Dermis blood vessel endothelial cell (primary cell): ENCODE measurements around the gene PSTPIP2. TPM values are rescaled to one million over a fixed set of nuclear protein-coding genes. Genes with fewer than 3 reads are reported as not detected.
"Not testable (repeated sequence)": the region's sequence is repeated elsewhere in the genome, so short reads cannot be mapped to it uniquely, and the experiment has no call there.

Experiments
- DNase-seq: peaks from one replicate; pipeline ENCODE4 v3.0.0; 2010
- total RNA-seq: library from RNA; depleted of rRNA; stranded (reverse); fragments of >200 nt; gene quantifications from 2 replicates; pipeline ENCODE4 v1.2.3, GENCODE V29; 2014

PSTPIP2 gene, protein sequence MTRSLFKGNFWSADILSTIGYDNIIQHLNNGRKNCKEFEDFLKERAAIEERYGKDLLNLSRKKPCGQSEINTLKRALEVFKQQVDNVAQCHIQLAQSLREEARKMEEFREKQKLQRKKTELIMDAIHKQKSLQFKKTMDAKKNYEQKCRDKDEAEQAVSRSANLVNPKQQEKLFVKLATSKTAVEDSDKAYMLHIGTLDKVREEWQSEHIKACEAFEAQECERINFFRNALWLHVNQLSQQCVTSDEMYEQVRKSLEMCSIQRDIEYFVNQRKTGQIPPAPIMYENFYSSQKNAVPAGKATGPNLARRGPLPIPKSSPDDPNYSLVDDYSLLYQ
- total RNA-seq, result 0.56 and 0.68 TPM in 2 replicates

DNA sequence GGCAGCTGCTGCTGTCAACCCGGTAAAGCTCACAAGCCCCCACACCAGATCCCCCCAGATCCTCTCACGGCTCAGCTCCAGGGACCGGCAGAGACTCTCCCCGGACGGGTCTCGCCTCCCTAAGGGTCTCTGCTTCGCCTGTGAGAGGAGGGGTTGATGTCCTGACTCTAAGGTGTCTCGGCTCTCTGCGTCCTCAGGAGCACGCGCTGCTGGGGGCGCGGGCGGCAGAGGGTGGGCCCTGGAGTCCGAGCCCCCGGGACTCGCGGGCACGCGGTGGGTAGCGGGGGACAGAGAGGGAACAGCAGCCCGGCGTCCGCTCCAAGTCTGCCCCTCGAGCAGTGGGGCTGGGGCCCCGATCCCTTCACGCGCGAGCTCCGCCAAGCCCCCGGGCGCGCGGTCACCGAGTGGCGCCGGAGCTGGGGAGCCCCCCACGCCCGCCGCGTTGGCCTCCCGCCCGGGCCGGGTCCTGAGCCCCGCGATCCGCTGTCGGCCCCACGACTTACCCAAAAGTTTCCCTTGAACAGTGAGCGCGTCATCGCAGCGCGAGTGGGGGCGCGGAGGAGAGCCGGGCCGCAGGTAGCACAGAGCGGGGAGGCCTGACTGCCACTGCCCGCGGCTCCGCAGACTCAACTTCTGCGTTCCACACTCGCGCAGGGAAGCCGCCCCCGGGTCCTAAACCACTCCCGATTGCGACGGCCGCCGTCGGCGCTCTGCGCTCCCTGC is at the start of gene PSTPIP2:
PSTPIP2 (minus strand) TSS at position 608 of the 723 bp plus-strand sequence; CDS start at position 536, 72 bp downstream.
- DNase-seq, result peak; percentile 62

DNA sequence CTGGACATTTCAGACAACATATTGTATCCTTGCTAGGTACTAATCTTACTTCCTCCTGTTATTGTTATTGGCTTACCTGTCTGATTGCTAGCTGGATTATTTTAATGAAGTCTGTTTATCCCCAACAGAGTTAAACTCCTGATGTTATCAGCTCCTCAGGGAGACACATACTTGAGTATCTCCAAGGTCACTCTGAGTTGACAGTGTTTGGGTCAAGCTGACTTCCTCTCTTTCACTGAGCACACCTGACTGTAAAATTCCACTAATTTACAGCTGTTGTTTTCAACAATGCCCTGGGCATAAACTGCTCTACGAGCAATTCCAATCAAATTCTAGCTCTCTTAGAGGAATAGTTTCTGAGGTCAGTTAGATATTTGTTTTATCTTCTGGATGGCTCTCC is 41.7 kb upstream of the PSTPIP2 start:
- no peak for DNase-seq

DNA sequence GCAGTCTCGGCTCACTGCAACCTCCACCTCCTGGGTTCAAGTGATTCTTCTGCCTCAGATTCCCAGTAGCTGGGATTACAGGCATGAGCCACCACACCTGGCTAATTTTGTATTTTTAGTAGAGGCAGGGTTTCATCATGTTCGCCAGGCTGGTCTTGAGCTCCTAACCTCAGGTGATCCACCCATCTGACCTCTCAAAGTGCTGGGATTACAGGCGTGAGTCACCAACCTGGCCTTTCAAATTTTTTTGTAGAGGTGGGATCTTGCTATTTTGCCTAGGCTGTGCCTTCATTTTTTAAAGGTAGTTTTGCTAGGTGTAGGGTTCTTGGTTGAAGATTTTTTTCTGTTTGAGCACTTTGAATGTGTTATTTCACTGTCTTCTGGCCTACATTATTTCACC is 38.3 kb upstream of the PSTPIP2 start:
- DNase-seq, result no peak

DNA sequence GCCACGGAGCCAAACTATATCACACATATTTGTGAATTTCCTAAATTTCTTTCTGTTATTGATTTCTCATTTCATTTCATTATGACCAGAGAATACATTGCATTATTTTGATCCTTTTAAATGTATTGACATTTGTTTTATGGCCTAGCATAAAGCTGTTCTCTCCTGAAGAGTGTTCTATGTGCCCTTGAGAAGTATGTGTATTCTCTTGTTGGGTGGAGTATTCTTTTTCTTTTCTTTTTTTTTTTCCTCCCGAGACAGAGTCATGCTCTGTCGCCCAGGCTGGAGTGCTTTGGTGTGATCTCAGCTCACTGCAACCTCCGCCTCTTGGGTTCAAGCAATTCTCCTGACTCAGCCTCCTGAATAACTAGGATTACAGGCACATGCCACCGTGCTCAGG is 37.3 kb upstream of the PSTPIP2 start:
- DNase-seq, result no peak

DNA sequence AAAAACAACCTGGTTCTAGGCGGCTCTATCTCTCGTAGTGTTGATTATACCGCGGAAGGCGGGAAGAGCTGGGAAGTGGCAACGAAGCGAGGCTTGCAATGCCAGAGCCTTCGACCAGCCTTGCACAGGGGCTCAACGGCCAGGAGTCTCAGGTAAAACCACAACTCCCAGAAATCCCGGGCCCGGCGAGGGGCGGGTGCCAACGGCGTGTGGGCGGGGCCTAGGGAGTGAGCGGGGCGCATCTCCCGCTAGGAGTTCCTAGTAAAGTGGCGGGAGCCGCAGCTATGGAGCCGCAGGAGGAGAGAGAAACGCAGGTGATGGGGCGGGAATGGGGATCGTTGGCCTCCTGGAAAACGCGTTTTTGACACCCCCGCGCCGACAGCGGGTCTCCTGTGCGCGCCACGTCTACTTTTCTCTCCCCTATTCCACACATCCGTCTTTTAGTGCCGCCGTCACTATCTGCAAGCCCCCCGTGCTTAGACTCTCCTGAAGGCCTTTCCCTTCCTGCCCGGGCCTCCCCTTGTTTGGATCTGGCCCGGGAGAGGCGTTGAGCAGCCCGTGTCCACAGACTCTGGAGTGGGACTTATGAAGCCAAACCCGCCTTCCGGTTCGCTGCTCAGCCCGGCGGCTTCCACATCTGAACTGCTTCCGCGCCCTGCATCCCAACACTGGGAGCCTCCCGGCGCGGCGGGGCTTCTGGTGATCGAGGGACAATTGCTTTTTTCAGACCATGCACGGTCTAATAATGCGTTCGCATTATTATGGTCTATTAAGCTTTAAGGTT is 32.3 kb upstream of the PSTPIP2 start, which contains the start of gene HAUS1:
HAUS1 (plus strand) TSS at position 258 of the 784 bp plus-strand sequence; CDS start at position 285, 27 bp downstream.
- DNase-seq, result peak; percentile 86

DNA sequence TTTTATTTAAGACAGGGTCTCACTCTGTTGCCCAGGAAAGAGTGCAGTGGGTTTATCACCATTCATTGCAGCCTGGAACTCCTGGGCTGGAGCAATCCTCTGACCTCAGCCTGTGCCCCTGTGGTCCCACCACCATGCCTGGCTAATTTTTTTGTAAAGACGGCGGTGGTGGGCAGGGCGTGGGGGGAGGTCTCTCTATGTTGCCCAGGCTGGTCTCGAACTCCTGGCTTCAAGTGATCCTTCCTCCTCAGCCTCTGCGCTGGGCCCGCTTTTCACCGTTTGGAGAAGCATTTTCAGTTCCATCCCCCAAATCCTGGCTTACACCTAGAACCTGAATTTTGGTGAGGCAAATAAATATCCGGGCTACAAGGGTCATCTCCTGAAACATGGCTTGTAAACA is 27.4 kb upstream of the PSTPIP2 start:
- no peak for DNase-seq

DNA sequence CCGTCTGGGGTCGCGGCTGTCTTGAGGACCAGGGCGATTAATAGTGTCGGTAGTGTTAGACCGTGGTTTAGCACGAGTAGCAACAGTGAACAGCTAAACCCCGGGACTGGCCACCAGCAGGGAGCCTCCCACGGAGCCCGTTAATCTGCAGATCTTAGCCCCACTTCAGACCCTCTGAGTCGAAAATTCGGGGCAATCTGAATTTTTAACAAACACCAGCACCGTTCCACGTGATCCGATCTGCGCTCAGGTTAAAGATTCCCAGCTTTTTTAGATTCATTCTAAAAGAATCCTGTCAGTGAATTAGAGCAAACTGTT is 26.5 kb upstream of the PSTPIP2 start:
- DNase-seq, result no peak

DNA sequence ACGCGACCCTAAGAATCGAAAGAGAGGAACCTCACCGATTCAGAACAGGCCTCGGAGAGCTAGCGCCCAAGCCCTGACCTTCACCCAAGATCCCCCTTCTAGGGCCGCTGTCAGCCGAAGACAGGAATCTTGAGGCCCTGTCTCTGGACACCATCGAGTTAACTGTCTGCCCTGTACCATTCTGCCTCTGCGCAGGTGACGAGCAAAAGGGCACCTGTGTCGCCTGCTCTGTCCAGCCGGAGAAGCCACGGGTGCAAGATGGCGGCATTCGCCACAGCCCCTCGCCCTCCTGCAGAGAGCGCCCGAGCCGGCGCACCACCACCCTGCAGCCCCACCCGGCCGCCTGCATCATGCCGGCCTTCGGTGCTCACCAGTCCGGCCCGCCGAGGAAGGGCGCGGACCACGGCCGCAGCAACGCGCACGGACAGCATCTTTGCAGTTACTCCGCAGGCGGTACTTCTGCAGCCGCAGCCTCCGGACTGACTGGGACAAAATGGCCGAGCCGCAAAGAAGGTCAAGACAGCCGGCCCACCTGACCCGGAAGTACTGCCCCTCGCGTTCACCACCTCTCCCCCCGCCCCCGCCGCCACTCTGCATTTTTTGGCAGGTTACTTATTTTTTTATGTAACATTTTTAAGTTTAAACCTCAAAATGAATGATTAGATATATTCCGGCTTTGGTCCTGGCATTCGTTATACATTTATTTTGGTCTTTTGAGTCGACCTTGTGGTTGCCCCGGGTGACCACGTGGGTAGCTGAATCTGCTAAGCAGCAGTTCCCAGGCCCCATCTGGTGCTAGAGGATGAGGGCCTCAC is 25.9 kb upstream of the PSTPIP2 start, which contains the start of gene ATP5F1A:
ATP5F1A (minus strand) TSS at position 496 of the 815 bp plus-strand sequence; CDS start at position 431, 65 bp downstream.
- DNase-seq, result peak; percentile 85

DNA sequence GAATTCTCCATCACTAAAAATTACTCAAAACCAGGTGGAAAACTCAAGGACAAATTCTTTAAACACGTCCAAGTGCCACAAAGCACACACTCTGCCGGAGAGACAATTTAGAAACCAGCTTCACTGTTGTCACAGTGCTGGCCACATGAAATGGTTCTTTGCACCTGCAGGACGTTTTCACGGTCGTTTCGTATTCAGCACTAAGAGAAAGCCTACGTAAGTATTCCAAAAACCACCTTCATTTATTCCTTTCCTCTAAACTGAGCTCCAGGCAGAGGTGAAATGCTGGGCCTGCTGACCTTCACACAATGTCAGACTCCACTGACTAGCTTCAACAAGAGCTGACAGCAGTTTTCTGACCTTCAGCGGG is 25.4 kb upstream of the PSTPIP2 start:
- no peak for DNase-seq

DNA sequence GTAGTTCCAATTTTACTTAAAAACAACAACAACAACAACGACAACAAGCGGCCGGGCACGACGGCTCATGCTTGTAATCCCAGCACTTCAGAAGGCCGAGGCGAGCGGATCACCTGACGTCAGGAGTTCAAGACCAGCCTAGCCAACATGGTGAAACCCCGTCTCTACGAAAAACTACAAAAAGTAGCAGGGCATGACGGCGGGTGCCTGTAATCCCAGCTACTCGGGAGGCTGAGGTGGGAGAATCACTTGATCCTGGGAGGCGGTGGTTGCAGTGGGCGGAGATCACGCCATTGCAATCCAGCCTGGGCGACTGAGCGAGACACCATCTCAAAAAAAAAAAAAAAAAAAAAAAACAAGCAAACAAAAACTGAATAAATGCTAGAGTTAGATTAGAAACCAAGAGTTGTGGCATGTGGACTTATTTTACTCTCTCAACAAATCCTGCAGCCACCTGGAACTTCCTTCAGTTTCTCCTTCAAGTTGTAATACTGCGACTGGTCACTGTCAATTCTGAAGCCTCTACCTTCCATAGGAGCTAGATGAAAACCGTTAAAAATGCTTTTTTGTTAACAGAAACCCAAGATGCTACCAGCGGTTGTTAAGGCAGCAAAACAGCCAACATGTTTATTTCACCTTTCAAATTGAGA is 24.7 kb upstream of the PSTPIP2 start:
- no peak for DNase-seq

DNA sequence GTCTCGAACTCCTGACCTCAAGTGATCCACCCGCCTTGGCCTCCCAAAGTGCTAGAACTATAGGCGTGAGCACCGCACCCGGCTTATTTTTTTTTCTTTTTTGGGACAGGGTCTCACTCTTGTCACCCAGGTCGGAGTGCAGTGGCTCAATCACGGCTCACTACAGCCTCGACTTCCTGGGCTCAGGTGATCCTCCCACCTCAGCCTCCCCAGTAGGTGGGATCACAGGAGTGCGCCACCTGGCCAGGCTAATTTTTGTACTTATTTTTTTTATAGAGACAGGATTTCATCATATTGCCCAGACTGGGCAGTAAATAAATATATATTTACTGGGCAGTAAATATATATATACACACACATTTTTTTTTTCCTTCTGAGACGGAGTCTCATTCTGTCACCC is 23.5 kb upstream of the PSTPIP2 start:
- no peak for DNase-seq

DNA sequence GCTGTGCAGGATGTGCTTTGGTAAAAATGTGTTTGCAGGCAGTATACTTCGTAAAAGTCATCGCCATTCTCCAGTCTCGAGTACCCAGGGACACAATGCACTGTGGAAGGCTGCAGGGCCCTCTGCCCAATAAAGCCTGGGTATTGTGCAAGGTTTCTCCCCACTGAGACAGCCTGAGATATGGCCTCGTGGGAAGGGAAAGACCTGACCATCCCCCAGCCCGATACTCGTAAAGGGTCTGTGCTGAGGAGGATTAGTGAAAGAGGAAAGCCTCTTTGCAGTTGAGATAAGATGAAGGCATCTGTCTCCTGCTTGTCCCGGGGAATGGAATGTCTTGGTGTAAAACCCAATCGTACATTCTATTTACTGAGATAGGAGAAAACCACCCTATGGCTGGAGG is 16.4 kb upstream of the PSTPIP2 start:
- DNase-seq, result not testable (repeated sequence)

DNA sequence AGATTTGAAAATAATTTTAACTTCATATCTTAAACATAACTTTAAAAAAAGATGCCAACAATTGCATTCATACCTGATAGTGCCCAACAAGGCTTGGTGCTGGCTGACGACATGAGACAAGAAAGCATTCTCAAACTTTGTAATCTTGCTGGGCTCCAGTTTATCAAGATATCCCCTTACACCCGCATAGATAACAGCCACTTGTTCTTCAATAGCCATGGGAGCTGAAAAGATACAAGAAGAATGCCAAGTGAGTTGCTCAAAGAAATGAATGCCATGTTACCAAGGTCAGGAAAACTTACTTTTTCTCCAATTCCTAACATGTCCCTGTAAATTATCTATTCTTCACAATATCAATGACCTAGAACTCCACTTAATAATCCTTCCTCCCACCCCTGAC is 12.4 kb upstream of the PSTPIP2 start:
- DNase-seq, result no peak

DNA sequence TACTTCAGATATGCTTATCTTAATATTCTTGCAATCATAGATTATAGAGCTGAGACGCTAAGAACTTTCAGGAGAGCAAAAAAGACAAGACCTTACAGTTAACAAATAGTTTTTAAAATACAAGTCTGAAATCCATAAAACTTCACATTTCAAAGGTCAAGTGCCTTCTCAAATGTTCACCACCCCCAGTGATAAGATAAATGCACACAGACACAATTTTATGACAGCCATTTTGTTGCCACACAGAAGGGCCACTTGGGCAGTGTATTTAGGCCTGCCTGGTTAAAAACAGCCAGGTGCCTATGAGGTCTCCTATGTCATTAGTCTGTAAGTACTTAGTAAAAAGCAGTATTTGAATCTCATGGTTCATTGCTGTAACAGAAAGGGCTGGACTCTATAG is 8.1 kb upstream of the PSTPIP2 start:
- no peak for DNase-seq

DNA sequence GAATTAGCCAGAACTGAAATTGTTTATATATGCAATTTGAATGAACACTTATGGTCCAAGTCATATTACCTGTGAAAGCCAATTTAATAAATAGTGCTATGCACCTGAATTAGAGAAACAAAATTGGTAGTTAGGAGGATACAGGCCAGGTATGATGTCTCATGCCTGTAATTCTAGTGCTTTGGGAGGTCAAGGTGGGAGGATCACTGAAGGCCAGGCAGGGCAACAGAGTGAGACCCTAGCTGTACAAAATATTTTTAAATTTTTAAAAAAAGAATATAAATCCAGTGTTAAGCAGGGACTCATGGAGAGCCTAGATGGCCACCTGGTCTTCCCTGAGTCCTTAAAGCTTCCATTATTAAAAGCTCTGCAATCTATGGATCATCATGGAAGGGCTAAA is 7.3 kb upstream of the PSTPIP2 start:
- no peak for DNase-seq

DNA sequence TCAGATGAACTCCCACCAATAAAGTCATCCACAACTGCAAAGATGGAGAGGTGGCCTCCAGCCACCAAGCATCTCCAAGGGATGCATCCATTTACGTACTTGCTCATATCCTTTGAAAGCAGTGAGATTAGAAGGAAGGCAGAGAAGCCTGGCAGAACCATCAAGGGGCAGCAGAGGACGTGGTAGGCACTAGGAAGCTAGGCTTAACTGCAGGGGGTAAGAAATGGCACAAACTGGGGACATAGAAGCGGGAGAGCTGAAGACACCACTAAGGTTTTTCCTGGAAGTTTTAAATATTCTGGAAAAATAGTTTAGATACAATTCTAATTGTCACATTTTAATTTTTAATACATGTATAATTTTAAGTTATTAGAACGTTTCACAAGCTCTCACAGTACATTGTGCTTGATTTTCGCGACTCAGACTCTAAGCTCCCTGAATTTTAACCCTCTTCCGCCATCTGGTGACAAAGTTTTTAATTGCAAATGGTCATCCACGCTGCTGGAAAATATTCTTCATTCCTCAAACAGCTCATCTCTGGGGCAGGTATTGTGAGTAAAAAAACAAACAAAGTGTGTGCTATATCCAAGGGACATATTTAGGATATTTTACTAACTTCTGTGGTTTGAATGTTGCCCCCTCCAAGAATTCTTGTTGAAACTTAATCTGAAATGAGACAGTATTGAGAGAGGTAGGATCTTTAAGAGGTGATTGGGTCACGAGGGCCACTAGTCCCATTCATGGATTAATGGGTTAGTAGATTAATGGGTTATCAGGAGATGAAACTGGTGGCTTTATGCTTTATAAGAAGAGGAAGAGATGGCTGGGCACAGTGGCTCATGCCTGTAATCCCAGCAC is 1.6 kb upstream of the PSTPIP2 start:
- peak; percentile 79 for DNase-seq

DNA sequence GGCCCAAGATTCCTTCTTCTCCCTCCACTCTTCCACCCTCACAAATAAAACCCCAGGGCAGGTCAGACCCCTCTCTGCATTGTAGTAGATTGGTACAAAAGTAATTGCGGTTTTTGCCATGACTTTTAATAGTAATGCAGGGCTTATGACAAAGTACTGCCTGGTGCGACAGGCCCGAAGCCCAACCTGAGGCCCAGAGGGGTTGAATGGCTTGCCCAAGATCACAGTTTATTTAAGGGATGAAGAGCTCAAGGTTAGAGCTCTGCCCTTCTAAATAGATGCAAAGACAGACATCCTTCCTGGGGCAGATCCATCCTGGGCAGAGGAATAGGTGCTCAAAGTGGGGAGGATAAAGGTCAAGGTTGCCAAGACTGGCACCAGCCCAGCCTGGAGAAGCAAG is 899 bp upstream of the PSTPIP2 start:
- DNase-seq, result no peak

DNA sequence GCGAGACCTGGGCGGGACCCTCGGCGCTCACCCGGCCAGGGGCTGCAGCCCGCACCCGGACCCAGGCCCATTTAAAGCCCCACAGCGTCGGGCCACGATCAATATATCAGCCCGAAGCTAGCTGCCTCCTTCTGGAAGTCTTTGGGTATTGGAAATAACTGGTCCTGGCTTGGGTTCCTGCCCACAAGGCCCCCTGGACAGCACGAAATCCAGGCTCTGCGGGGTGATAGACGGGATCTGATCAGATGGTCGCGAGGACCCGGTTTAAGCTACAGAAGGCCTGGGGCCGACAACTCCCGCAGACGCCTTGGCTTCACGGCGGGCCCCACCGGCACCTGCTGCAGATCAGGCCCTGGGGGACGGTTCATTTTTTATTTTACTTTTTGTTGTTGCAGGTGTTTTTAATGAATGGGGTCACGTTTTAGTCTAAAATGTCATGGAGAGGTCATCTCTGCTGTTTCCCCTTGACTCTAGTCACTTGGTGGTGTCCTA is 362 bp upstream of the PSTPIP2 start:
- DNase-seq, result no peak

DNA sequence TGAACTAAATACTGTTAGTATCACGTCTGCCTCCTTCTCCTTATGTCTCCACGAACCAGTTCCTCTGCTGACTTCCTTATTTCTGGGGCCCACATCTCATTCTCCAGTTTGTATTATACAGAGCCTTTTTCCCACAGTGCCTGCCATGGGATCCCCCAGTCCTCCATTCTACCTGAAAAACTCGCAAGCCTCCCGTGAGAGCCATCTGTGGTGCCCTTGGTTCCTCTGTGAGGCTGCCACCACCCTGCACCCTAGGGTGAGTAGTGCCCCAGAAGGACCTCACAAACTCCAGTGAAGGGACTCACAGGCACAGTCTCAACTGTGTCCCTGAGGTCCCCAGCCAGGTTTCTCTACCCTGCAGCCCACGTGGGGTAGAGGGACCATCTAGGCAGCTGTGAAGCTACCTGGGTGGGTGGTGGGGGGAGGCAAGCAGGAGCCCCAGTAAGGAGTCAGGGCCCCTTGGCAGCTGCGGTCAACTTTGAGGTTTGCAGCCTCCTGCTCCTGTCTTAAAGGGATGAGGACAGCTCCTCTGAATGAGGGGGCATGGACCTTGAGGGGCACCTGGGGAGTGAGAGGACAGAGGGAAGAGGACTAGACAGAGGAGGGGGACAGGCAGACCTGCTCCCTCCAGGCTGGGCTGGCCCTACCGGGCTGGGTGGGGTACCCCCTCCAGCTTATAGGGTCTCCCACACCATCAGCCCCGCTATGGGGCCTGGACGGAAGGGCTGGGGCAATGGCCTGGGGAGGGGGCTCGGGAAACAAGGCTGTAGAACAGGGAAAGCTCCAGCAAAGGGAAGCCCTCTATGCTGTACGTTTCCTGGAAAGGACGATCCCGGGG is 1.0 kb downstream of the PSTPIP2 start:
- no peak for DNase-seq

DNA sequence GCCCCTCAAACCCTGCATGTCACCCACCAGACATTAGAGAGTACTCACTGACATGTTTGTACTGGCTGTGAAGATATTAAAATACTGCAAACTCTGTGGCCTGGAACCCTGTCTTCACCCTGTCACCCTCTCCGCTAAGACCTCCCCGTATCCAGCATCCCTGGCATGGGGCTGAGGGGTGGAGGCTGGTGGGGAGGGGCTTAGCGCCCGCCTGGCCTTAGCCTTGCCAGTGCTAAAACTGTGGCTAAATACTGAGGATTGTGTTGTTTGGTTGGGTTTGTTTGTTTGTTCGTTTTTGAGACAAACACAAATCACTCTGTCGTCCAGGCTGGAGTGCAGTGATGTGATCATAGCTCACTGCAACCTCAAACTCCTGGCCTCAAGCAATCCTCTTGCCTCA is 1.8 kb downstream of the PSTPIP2 start:
- DNase-seq, result no peak
